Peyer's patch (tissue), 4 donors: ENCODE data around the gene KCNQ1OT1.

Experiments
- CTCF ChIP-seq, 6 experiments: fragments of 450-650 bp in 4 of 6; fragments of 200-600 bp in 2 of 6; sonication (generic) in 1 of 6; IDR thresholded peaks; one replicate each; pipeline ENCODE4 v1.5.1; 2017 to 2019; ENCODE audit warnings: antibody characterized with exemption in 6 of 6, mild to moderate bottlenecking in 3 of 6, moderate library complexity in 1 of 6
- POLR2A ChIP-seq, 2 donors: fragments of 450-650 bp; IDR thresholded peaks; one replicate each; pipeline ENCODE4 v1.5.1; 2017; ENCODE audit warnings: antibody characterized with exemption in 2 of 2, mild to moderate bottlenecking in 2 of 2, moderate library complexity in 2 of 2

DNA sequence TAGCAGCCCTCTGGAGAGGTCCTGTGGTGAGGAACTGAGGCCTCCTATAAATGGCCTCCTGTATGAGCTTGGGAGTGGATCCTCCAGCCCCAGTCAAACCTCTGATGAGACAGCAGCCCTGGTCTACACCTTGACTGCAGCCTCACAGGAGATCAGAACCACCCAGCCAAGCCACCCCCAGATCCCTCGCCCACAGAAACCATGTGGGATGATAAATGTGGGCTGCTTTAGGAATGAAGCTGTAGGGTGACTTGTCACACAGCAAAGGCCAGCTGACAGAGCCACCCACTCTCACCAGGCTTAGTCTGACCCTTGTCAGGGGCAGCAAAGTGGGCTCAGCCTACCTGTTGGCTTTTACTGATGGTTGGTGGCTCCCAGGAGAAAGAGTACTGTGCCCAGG is 6.5 kb upstream of the KCNQ1OT1 start:
- no peak for TF ChIP-seq POLR2A (IDR thresholded peaks at IDR 0.05)
- no peak for TF ChIP-seq CTCF (IDR thresholded peaks at IDR 0.05)
